CD4-positive, CD25-positive, alpha-beta regulatory T cell (primary cell): ENCODE data around the gene CDC14A. TPM values are rescaled to one million over a fixed set of nuclear protein-coding genes. Genes with fewer than 3 reads are reported as not detected.

Experiments
- ATAC-seq, 2 donors: fragments of 150-1000 bp; cut with Tn5 transposase; one replicate each; pipeline ENCODE4 v1.10.0; 2021; ENCODE audit warnings: low read depth in 2 of 2, moderate number of reproducible peaks in 2 of 2, moderate library complexity in 1 of 2
- DNase-seq, 3 donors: peaks; one replicate each; pipeline versions ENCODE4 v3.0.0 to v3.0.0-alpha.2; 2012 to 2022; ENCODE audit warnings: mixed read lengths in 1 of 3
- H3K27ac ChIP-seq: one replicate; pipeline ENCODE4 v1.7.0; 2013; ENCODE audit warnings: mild to moderate bottlenecking, low read length; ENCODE audit not compliant: insufficient read depth, poor library complexity, severe bottlenecking
- H3K27me3 ChIP-seq: one replicate; pipeline ENCODE4 v1.7.0; 2013; ENCODE audit warnings: low read length; ENCODE audit not compliant: control insufficient read depth, insufficient read depth
- H3K36me3 ChIP-seq: one replicate; pipeline ENCODE4 v1.7.0; 2013; ENCODE audit warnings: mild to moderate bottlenecking, low read length, moderate library complexity; ENCODE audit not compliant: control insufficient read depth, insufficient read depth
- H3K4me1 ChIP-seq: 2 replicates; pipeline ENCODE4 v1.7.0; 2013; ENCODE audit warnings: mild to moderate bottlenecking, low read length; ENCODE audit not compliant: insufficient read depth, control insufficient read depth, poor library complexity, severe bottlenecking
- H3K4me3 ChIP-seq: one replicate; pipeline ENCODE4 v1.7.0; 2013; ENCODE audit warnings: low read depth, mild to moderate bottlenecking, low read length, moderate library complexity
- H3K9me3 ChIP-seq, 2 experiments: 1 replicate in 1 of 2; 2 replicates in 1 of 2; pipeline ENCODE4 v1.7.0; 2013; ENCODE audit warnings: low read length in 2 of 2, mild to moderate bottlenecking in 1 of 2, moderate library complexity in 1 of 2; ENCODE audit not compliant: control insufficient read depth in 2 of 2
- H3K27ac Mint-ChIP-seq, 3 donors: one replicate each; pipeline ENCODE4 v1.8.0; 2020 to 2022; ENCODE audit warnings: mild to moderate bottlenecking in 3 of 3, mixed read lengths in 3 of 3, moderate library complexity in 2 of 3
- H3K27me3 Mint-ChIP-seq: one replicate; pipeline ENCODE4 v1.8.0; 2022; ENCODE audit warnings: mild to moderate bottlenecking, mixed read lengths
- H3K36me3 Mint-ChIP-seq: one replicate; pipeline ENCODE4 v1.8.0; 2020; ENCODE audit warnings: mixed read lengths
- H3K4me1 Mint-ChIP-seq, 4 donors: one replicate each; pipeline ENCODE4 v1.8.0; 2020 to 2022; ENCODE audit warnings: mixed read lengths in 4 of 4, mild to moderate bottlenecking in 1 of 4
- H3K4me3 Mint-ChIP-seq, 4 donors: one replicate each; pipeline ENCODE4 v1.8.0; 2020 to 2022; ENCODE audit warnings: mild to moderate bottlenecking in 4 of 4, mixed read lengths in 4 of 4, moderate library complexity in 3 of 4
- H3K9me3 Mint-ChIP-seq, 7 donors: one replicate each; pipeline ENCODE4 v1.8.0; 2020 to 2022; ENCODE audit warnings: mixed read lengths in 7 of 7, mild to moderate bottlenecking in 3 of 7, moderate library complexity in 2 of 7
- polyA plus RNA-seq, 4 donors: library from polyadenylated mRNA; unstranded; fragments of 300-500 nt; fragmentation: Illumina TruSeq; gene quantifications; one replicate each; pipeline ENCODE4 v1.2.3, GENCODE V29; 2021
- total RNA-seq: library from RNA; stranded (reverse); gene quantifications from one replicate; pipeline ENCODE4 v1.2.3, GENCODE V29; 2022

CDC14A gene
- total and polyA plus RNA-seq, 5 donors from 2014 or later = 33.8 to 155 (median 37.8) TPM

DNA sequence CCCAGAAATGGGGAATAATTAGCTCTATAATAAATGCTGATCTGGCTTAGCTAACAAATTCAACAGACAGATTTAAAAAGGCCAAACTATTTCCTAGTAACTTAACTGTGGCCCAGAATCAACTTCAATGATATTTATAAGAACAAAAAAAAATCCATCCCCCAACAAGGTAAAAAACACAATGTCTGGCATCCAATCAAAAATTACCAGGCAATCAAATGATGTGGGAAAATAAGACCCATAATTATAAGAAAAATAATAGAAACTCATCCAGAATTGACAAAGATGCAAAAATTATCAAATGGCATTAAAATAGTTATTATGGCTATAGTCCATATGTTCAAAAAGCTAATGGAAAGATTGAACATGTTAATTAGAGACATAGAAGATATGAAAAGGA lies 42.4 kb upstream of the CDC14A start:
- Histone ChIP-seq H3K4me3 (no peak overlapping the region), H3K4me1 (peaks cover 8% of the 10 kb centered on the region), H3K27me3 (no peaks in the 10 kb centered on the region), H3K27ac (no peak overlapping the region), H3K36me3 (no peaks in the 10 kb centered on the region), H3K9me3 (peaks cover 0 to 11% of the 10 kb centered on the region in 2 experiments)
- DNase-seq (no peak), ATAC-seq (no peak)
- Mint-ChIP-seq H3K27me3 (no peaks in the 10 kb centered on the region), H3K4me3 (no peak overlapping the region), H3K36me3 (peaks cover 5% of the 10 kb centered on the region), H3K4me1 (peaks cover 9 to 19% (median 13%) of the 10 kb centered on the region in 4 donors), H3K27ac (no peak overlapping the region), H3K9me3 (peaks cover 3 to 9% (median 4%) of the 10 kb centered on the region in 7 donors)

- H3K36me3 ChIP-seq = no peaks in the 10 kb centered on the region
- no peaks in the 10 kb centered on the region for H3K27me3 Mint-ChIP-seq
- no peak overlapping the region for H3K27ac Mint-ChIP-seq
- H3K4me3 ChIP-seq = no peak overlapping the region
- DNase-seq = no peak
- no peaks in the 10 kb centered on the region for H3K4me1 Mint-ChIP-seq
- peaks cover 5% of the 10 kb centered on the region for H3K36me3 Mint-ChIP-seq
- peaks cover 4 to 17% (median 7%) of the 10 kb centered on the region in 7 donors for H3K9me3 Mint-ChIP-seq
- H3K27ac ChIP-seq = no peak overlapping the region
- no peak for ATAC-seq
- H3K9me3 ChIP-seq = peaks cover 5 to 24% of the 10 kb centered on the region in 2 experiments
- no peaks in the 10 kb centered on the region for H3K27me3 ChIP-seq
- H3K4me1 ChIP-seq = no peaks in the 10 kb centered on the region
- no peak overlapping the region for H3K4me3 Mint-ChIP-seq
These were observed 38.9 kb upstream of the CDC14A start for GRCh38 chr1:100313382-100313781.

- Mint-ChIP-seq H3K27me3 (no peaks in the 10 kb centered on the region), H3K4me1 (no peaks in the 10 kb centered on the region), H3K36me3 (no peaks in the 10 kb centered on the region), H3K4me3 (no peak overlapping the region), H3K9me3 (peaks cover 5 to 29% (median 12%) of the 10 kb centered on the region in 7 donors), H3K27ac (no peak overlapping the region)
- Histone ChIP-seq H3K4me3 (no peak overlapping the region), H3K27me3 (no peaks in the 10 kb centered on the region), H3K9me3 (peaks cover 12 to 24% of the 10 kb centered on the region in 2 experiments), H3K36me3 (no peaks in the 10 kb centered on the region), H3K27ac (no peak overlapping the region), H3K4me1 (no peaks in the 10 kb centered on the region)
- ATAC-seq (no peak), DNase-seq (no peak)
These were observed 35.7 kb upstream of the CDC14A start for GRCh38 chr1:100316622-100317021.

DNA sequence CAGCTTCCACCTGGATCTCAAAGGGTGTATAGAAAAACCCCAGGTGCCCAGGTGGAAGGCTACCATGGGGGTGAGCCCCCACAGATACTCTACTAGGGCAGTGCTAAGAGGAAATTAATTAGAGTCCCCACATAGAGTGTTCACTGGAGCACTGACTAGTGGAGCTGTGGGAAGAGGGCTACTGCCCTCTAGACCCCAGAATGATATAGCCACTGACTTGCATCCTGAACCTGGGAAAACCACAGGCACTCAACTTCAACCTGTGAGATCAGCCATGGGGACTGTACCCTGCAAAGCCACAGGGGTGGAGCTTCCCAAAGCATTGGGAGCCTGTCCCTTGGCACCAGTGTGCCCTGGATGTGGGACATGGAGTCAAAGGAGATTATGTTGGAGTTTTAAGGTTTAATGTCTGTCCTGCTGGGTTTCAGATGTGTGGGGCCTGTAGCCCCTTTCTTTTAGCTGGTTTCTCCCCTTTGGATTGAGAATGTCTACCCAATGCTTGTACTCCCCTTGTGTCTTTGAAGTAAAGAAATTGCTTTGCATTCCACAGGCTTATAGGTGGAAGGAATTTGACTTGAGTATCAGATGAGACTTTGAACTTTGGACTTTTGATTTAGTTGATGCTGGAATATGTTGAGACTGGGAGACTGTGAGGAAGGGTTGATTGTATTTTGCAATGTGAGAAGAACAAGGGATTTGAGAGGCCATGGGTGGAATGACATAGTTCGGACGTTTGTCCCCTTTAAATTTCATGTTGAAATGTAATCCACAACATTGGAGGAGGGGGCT lies 31.8 kb upstream of the CDC14A start:
- no peak for DNase-seq
- H3K4me1 Mint-ChIP-seq = no peaks in the 10 kb centered on the region
- H3K9me3 Mint-ChIP-seq = peaks cover 3 to 27% (median 8%) of the 10 kb centered on the region in 7 donors
- H3K27me3 Mint-ChIP-seq = no peaks in the 10 kb centered on the region
- H3K36me3 Mint-ChIP-seq = no peaks in the 10 kb centered on the region
- H3K27me3 ChIP-seq = no peaks in the 10 kb centered on the region
- no peak overlapping the region for H3K4me3 Mint-ChIP-seq
- peaks cover 12 to 23% of the 10 kb centered on the region in 2 experiments for H3K9me3 ChIP-seq
- H3K4me1 ChIP-seq = no peaks in the 10 kb centered on the region
- no peaks in the 10 kb centered on the region for H3K36me3 ChIP-seq
- no peak overlapping the region for H3K27ac ChIP-seq
- no peak overlapping the region for H3K4me3 ChIP-seq
- H3K27ac Mint-ChIP-seq = peak overlapping the region in 2 of 3 donors; percentile 33 to 38
- ATAC-seq = no peak

GRCh38 chr1:100321100-100321493 lies 31.2 kb upstream of the CDC14A start:
- H3K27me3 ChIP-seq = no peaks in the 10 kb centered on the region
- no peak overlapping the region for H3K27ac ChIP-seq
- Mint-ChIP-seq H3K36me3 (no peaks in the 10 kb centered on the region), H3K9me3 (peaks cover 3 to 23% (median 8%) of the 10 kb centered on the region in 7 donors), H3K4me3 (no peak overlapping the region), H3K27me3 (no peaks in the 10 kb centered on the region), H3K4me1 (no peaks in the 10 kb centered on the region), H3K27ac (peak overlapping the region in 2 of 3 donors; percentile 33 to 38)
- no peaks in the 10 kb centered on the region for H3K36me3 ChIP-seq
- ATAC-seq = no peak
- H3K4me3 ChIP-seq = no peak overlapping the region
- H3K9me3 ChIP-seq = peaks cover 12 to 17% of the 10 kb centered on the region in 2 experiments
- DNase-seq = no peak
- no peaks in the 10 kb centered on the region for H3K4me1 ChIP-seq

DNA sequence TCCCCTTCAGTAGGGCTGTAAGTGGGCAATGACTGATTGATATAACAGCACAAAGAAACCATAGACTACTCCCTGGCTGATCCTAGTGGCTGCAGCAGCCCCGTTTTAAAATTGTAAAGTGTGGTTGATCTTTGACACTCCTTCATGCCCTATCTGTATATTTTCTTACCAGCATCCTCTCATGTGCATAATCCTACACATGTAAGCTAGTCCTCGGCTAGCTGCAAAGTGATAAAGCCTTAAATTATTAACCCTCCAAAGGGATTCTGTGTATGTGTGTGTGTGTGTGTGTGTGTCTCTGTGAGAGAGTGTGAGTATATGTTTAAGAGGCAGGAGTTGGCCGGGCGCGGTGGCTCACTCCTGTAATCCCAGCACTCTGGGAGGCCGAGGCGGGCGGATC lies 30.8 kb upstream of the CDC14A start:
- Mint-ChIP-seq H3K4me3 (no peak overlapping the region), H3K9me3 (peaks cover 3 to 20% (median 8%) of the 10 kb centered on the region in 7 donors), H3K27ac (peak overlapping the region in 1 of 3 donors; percentile 38), H3K4me1 (no peaks in the 10 kb centered on the region), H3K27me3 (peaks cover 2% of the 10 kb centered on the region), H3K36me3 (no peaks in the 10 kb centered on the region)
- H3K27ac ChIP-seq = no peak overlapping the region
- no peaks in the 10 kb centered on the region for H3K4me1 ChIP-seq
- peaks cover 9 to 14% of the 10 kb centered on the region in 2 experiments for H3K9me3 ChIP-seq
- DNase-seq (no peak), ATAC-seq (no peak)
- no peaks in the 10 kb centered on the region for H3K27me3 ChIP-seq
- H3K4me3 ChIP-seq = no peak overlapping the region
- H3K36me3 ChIP-seq = no peaks in the 10 kb centered on the region

DNA sequence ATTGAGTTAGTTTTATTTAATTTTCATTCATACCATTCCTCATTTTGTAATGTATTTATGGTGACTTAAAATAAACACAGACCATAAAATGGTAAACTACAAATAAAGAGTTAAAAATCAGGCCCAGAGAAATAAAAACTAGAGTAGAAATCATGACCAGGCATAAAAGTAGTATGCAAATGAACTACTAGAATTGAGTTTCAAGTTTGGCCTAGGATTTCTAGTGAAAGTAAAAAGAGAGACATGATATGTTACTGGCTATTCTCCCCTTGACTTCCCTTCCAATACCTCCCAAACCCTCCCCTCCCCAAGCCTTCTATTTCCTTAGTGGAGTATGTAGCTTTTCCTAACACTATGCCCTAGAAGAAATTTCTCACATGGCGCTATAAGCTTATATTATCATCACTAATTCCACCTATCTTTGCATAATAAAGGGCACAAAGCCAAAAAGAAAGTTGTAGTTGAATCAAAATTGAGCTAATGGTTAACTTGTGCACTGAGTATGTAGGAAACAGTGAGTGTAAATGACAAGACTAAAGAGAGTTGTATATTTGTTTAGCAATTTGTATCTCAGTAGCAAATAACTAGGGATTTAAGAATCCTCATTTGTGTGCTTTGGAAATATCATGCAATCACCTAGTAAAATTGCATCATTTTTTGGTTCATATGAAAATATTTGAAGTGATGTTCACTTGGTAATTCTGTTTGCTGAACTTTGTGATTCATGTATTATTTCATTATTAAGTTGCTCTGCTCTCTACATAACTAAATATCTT lies 29.7 kb upstream of the CDC14A start:
- Histone ChIP-seq H3K4me3 (no peak overlapping the region), H3K27me3 (no peaks in the 10 kb centered on the region), H3K36me3 (no peaks in the 10 kb centered on the region), H3K4me1 (no peaks in the 10 kb centered on the region), H3K27ac (no peak overlapping the region), H3K9me3 (peaks cover 6 to 11% of the 10 kb centered on the region in 2 experiments)
- DNase-seq = no peak
- H3K36me3 Mint-ChIP-seq = no peaks in the 10 kb centered on the region
- H3K27me3 Mint-ChIP-seq = peaks cover 5% of the 10 kb centered on the region
- no peak overlapping the region for H3K4me3 Mint-ChIP-seq
- peaks cover 2 to 18% (median 5%) of the 10 kb centered on the region in 7 donors for H3K9me3 Mint-ChIP-seq
- H3K27ac Mint-ChIP-seq = peak overlapping the region in 1 of 3 donors; percentile 6
- ATAC-seq = no peak
- no peaks in the 10 kb centered on the region for H3K4me1 Mint-ChIP-seq
